Activated CD4-positive, alpha-beta T cell treated with anti-CD3 and anti-CD28 coated beads, Interleukin-2, amount 50 U/mL, for 48 hours (primary cell): ENCODE results near the gene RAB31.

ENCODE experiments used
- DNase-seq, 2 experiments: peaks; one replicate each; pipeline ENCODE4 v3.0.0-alpha.2; 2020

Gene RAB31

DNA sequence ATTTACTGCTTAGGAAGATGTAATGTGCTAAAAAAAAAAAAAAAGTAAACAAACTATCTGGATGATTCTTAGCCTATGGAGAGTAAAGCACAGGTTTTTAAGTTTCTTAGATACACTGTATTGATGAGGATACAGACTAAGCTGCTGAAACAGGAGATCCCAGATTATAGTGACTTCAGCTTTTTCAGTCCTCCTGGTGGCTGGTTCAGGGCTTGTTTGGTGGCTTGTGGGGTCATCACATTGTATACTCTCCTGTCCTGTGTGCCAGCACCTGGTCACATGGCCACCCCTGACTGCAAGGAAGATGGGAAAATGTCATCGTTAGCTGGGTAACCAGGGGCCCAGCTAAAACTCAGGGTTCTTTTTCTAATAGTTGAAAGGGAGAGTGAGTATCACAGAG is 31.4 kb downstream of the RAB31 start:
- DNase-seq = no peak

GRCh38 chr18:9740071-9740470 is 32.0 kb downstream of the RAB31 start:
- DNase-seq = no peak

DNA sequence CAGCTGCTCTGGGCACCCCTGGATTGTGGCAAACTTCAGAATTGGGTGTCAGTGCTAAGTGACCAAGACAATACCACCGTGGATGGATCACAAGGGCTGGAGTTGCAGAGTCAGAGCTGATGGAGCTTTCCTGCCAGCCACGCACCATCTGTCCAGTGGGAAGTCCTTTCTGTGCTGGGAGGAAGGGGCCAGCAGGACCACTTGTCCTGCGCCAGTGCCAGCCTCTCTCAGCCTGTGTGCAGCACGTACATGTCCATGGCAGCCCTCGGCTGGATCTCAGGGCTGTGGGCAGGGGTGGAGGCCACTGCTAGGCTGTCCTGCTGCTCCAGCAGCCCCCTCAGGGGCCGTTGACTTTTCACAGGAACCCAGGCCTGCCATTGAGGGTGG is 33.3 kb downstream of the RAB31 start:
- no peak for DNase-seq

DNA sequence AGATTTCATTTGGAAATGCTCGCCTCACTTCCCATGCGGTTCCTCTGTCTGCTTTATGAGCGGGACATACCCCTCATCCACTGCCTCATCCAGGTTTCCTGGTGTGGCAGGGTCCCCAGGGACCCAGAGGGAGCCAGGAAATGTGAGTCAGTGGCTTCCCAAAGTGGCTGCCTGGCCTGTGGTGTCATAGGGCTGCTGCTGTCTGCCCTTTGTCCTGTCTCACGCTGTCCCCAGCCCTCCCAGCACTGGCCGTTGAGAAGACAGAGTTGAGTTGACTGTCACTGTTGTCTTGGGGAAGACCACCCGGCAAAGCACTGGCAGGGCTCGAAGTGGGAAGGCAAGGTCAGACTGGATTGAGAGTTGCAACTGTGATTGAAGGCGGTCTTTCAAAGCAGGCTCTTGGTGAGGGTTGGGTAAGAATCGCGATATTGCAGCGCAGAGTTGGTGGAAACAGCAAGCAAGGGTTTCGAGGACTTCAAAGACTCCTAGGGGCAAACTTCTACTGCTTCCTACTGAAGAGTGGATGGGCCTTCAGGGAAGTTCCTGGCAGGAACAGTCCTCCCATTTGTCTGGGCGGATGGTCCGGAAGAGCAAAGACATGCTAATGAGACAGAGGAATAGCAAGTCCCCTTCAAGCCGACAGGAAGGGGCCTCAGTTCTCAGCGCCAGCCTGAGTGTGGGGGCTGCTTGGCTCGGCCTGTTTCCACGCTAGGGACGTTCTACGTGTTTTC is 33.9 kb downstream of the RAB31 start:
- DNase-seq = no peak

DNA sequence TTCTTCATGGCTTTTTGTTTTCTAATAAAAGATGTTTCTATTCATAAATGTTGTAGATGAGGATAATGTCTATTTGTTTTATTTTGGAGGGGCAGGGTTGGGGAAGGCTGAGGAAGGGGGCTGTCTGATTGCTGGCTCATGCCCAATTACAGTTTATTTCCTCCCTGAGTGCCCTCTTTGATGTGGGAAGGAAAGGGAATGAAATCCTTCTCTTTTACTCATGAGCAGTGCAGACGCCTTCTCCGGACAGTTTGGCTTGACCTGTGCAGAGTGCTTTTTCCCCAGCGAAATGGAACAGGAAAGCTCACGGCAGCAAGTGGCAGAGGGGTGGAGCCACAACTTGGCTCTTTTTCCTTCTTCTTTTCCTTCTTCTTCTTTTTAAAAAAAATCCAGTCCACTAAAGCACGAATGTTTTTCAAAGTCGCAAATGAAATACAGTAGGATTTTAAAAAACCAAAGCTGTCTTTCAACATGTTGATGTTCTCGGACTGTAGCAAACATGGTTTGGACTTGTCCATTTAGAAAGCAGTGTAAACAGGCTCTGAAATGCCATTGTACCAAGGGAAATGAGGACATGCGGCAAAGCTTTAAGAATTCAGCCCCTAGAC is 34.5 kb downstream of the RAB31 start:
- DNase-seq = no peak

- no peak for DNase-seq
Observed at GRCh38 chr18:9743200-9744016, 35.3 kb downstream of the RAB31 start.

GRCh38 chr18:9746958-9747357 is 38.9 kb downstream of the RAB31 start:
- DNase-seq = no peak

DNA sequence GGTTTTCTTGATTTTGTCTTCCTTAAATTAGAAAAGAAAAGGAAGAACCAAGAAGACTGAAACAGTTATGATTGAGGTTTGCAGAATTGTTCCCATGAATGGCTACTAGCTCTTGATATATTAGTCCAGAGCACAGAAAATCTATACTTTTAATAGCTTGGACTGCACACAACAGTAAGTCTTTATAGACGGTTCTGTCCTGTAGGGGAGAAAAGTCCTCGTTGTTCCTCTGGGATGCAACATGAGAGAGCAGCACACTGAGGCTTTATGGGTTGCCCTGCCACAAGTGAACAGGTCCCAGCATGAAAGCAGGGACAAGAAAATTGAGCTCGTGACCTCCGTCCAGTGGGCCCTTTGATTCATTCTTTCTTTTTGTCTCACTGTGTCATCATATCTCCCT is 41.5 kb downstream of the RAB31 start:
- DNase-seq = no peak

DNA sequence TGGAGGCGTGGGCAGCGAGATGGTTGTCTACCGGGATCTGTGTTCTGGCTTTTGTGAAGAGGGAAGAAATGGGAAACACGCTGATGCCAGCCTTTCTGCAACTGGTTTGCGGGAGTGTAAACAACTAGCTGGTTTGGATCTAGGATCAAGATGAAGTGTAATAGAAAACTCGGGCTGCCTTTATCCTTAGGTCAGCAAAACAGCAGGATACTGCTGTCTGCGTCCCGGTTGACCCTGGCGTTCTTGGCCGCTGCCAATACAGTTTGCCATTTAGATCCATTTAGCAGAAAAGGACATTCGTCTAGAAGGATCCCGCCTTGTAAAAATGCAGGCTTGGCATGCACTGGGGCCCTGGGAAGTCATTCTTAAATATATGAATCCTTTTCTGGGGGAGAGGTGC is 42.0 kb downstream of the RAB31 start:
- no peak for DNase-seq

GRCh38 chr18:9750606-9751304 is 42.7 kb downstream of the RAB31 start:
- no peak for DNase-seq

- DNase-seq = no peak
Observed at GRCh38 chr18:9751371-9752031, 43.4 kb downstream of the RAB31 start.

DNA sequence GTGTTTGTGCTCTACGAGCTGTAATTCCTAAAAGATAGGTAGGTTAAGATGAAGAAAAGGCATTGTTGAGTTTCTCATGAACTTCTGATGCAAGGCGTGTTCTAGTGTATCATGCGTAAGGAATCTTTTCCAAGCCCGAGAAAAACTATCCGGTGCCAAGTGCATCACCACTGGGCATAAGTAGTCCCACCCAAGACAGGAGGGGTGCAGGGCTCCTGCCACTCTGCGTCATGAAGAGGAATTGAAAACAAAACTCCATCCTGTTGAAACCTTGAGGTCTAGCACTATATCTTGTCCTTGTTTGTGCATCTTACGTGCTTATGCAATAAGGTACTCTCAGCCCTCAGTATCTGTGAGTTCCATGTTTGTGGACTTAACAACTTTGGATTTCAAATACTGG is 45.7 kb downstream of the RAB31 start:
- no peak for DNase-seq

- DNase-seq = no peak
Observed at GRCh38 chr18:9755110-9755509, 47.0 kb downstream of the RAB31 start.

DNA sequence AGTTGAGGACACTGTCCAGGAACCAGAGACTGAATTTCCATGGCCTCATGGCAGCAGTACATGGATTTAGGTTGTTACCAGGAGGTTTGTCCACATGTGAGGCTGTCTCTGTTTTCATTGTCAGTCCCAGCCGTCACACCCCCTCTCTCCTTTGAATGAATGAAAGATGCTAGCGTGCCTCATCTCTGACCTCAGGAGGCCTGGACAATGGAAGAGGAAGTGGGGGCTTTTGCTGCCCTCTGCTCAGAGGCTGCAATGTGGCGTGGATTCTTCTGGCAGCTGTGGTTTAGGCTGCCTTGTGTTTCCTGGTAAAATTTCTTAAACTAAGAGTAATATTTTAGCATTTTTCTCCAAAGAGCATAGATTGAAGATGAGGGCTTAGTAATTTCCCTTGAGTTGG is 47.5 kb downstream of the RAB31 start:
- DNase-seq = no peak

DNA sequence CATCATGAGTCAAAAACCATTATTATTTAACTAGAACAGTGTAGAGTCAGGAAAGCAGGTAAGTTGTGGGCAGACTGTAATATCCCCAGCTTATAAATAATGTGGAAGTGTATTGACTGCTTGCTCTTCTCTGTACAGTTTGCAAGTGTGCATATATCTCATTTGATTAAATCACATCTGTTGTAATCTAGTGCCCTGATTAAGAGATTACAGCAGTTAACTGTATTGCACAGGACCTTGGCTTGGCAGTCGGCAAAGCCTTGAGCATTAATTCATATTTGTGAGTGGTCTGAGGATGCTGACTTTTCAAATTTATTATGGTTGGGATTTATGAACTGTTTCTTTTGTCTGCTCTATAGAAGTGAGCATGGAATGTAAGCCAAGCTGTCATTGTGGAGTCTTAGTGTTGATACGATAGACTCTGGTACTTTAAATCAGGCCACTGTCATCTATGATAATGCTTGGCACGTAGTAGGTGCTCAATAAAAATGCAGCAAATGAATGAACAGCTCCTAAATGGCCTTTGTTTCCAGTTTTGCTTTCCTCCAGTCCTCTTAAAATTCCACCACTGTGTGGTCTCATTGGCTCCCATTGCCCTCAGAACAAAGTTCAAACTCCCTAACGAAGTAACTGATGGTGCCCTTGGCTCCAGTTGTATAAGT is 48.3 kb downstream of the RAB31 start:
- no peak for DNase-seq

DNA sequence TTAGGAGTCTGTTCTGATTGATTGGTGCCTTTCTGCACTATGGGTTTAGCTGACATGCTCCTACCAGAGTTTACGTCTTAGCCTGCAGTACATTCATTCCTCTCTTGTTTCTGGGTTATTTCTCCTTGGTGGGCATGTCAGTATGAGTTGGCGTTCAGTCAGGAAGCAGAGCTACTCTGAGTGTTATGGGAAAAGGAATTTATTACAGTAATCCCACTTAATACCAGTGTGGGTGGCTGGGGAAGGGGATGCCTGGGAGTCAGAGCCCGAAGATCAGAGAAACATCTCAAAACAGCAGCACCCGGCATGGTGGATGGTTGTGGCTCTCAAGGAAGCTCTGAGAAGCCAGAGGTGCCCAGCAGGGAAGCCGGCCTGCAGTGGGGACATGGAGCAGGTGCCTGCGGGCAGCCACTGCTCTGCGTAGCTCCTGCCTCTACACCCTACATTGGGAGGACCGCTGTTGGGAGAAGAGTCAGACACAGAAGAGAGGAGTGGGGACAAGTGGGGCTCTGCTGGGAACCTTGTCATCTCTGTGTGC is 48.9 kb downstream of the RAB31 start:
- no peak for DNase-seq

GRCh38 chr18:9757827-9758621 is 49.9 kb downstream of the RAB31 start:
- DNase-seq = no peak

DNA sequence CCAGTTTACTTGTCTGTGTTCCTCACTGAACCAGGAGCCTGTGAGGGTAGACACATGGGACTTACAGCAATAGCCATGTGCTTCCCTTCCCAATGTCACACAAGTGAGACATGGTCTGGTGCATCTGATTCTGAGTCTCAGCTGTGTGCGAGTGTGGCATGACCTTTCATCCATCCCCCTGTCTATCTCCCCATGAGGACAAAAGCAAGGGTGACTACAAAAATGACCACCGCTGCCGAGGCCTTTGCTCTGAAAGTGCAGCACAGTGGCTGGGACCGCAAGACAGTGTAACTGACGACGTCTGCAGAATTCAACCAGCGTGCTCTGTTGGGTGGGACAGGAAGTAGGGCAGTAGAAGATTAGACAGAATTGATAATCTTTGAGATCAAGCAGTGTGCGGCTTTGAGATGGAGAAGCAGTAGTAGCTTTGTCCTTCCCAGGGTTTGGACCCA is 50.5 kb downstream of the RAB31 start:
- DNase-seq = no peak

- DNase-seq = no peak
Observed at GRCh38 chr18:9760641-9761040, 52.5 kb downstream of the RAB31 start.

GRCh38 chr18:9762526-9762925 is 54.4 kb downstream of the RAB31 start:
- no peak for DNase-seq

GRCh38 chr18:9763157-9763556 is 55.1 kb downstream of the RAB31 start:
- no peak for DNase-seq
